ENCODE results near the gene IRAK1.

The IRAK1 gene

GRCh38 chrX:153972368-153973126 lies 47.2 kb downstream of the IRAK1 start, which contains the start of gene TMEM187:
TSS of gene TMEM187 (plus strand) at chrX:153972754. CDS start at chrX:153982063, 9,309 bp downstream.
- TF ChIP-seq CTCF (conservative IDR thresholded peaks at IDR 0.05; ENCODE audit: control insufficient read depth, insufficient read depth, low read depth, low read length): no peak
- H3K4me3 ChIP-seq (ENCODE audit: control insufficient read depth, low read depth, low read length): peak within 1 kb of the TSS; percentile 95
- DNase-seq (ENCODE audit: low read depth): peak; percentile 90

DNA sequence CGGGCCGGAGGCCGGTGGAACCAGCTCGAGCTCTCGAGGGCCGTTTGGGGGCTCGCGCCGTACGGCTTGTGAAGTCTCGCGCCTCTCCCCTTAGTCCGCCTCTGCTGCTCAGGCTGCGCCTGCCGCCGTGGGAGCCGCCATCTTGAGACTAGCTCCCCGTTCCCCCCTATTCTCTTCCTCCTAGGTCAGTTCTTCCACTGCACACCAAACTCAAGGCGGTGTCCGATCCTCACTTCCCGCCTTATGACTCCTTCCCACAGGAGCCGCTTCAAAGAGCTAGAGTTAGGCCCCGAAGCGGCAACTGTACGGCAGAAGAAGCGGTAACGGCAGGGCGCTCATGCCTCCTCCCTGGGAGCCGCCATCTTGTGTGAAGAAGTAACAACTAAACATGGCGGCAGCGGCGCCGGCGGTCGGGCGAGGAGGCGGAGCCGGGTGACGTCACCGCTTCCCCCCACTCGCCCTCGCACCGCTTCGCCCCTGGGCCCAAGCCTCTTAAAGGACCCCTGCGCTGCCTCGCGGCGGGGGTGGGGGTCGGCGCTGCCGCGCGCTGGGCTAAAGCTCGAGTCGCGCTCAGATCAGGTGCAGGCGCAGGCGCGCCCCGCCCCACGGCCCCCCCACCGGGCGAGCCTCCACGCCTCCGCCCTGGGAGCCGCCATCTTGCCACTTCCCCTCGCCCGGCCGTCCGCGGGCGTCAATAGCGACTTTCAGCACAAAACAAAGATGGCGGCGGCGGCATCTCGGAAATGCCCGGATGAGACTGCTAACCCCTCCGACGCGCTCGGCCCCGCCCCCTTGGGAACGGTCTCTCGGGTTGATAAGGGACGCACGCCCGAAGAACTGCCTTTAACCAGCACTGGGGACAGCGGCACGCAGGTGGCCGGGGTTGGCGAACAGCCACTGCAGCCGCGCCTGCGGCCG lies 48.0 kb downstream of the IRAK1 start, which contains the start of gene HCFC1:
Gene HCFC1, minus strand, starts transcription at position 369 of the 918 bp plus-strand sequence. CDS start 978 bp downstream, outside the sequence.
- DNase-seq (ENCODE audit: low read depth): peak; percentile 86
- H3K4me3 ChIP-seq (ENCODE audit: control insufficient read depth, low read depth, low read length): peak within 1 kb of the TSS; percentile 95
- no peak for TF ChIP-seq CTCF (conservative IDR thresholded peaks at IDR 0.05; ENCODE audit: control insufficient read depth, insufficient read depth, low read depth, low read length)

DNA sequence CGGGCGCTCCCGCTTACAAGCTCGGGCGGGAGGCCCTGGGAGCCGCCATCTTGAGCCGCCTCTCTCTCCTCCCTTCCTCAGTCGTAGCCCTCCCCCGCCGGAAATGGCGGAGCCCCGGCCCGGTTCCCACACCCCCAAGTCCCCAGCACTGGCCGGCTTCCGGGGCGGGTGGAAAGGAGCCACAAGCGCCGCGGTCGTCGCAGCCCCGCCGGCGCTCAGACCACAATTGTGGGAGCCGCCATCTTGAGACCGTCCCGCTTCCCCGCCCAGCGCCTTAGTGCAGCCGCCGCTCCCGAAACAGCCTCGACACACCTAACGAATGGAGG lies 48.6 kb downstream of the IRAK1 start:
- DNase-seq (ENCODE audit: low read depth): peak; percentile 87
- H3K4me3 ChIP-seq (ENCODE audit: control insufficient read depth, low read depth, low read length): peak overlapping the region; percentile 95
- no peak for TF ChIP-seq CTCF (conservative IDR thresholded peaks at IDR 0.05; ENCODE audit: control insufficient read depth, insufficient read depth, low read depth, low read length)

DNA sequence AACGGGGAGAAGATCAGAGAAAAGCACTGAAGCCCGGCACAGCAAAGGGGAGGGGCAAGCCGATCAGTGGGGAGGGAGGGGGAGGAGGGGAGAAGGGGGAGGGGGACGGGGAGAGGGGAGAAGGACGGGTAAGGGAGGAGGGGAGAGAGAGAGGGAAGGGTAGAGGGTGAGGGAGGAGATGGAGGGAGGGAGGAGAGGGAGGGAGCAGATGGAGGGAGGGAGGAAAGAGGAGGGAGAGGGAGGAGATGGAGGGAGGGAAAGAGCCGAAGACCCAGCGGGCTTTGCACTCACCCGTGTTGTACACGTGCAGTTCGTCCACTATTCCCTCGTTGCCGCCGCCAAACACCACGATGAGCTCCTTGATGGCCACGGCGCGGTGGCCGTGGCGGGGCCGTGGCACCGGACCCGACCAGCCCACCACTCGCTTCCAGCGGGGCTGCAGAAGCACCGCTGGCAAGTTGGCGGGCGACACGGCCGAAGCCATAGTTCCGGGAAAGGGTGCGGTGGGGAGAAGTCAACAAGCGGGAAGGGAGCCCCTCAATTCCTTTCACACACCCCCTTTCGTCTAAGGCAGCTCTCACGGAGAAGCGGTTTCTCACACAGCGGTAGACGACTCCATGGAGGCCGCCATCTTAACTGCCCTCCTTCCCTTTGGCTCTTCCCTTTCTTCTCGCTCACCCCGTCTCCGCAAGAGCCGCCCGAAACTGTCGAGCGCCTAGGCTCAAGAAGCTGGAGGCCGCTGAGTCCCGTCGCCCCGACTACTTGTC lies 49.2 kb downstream of the IRAK1 start:
- no peak for TF ChIP-seq CTCF (conservative IDR thresholded peaks at IDR 0.05; ENCODE audit: control insufficient read depth, insufficient read depth, low read depth, low read length)
- peak overlapping the region; percentile 95 for H3K4me3 ChIP-seq (ENCODE audit: control insufficient read depth, low read depth, low read length)
- peak; percentile 79 for DNase-seq (ENCODE audit: low read depth)

DNA sequence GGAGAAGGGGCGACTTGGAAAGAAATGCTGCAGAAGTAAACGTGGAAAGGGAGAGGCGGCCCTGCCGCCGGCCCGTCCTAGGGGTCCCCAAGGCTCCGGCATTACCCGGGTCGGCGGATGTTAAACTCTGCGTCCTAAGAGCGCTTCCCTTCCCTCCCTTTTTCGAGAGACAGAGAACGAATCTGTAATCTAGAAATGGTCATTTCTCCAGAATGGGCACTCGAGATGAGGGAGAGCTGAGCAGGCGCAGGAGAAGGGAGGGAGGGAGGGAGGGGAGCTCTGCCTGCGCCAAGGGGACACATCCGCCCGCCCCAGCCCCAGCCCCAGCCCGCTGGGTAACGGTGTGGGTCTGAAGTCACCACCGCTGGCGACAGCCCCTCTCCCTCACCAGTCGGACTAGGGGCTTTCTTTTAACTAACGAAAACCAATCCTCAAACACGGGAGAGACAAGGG lies 49.8 kb downstream of the IRAK1 start:
- peak; percentile 26 for DNase-seq (ENCODE audit: low read depth)
- peak overlapping the region; percentile 95 for H3K4me3 ChIP-seq (ENCODE audit: control insufficient read depth, low read depth, low read length)
- no peak for TF ChIP-seq CTCF (conservative IDR thresholded peaks at IDR 0.05; ENCODE audit: control insufficient read depth, insufficient read depth, low read depth, low read length)
